IPS DF 6.9 (cell line): ENCODE measurements around the gene AMZ2.
"Not testable (repeated sequence)": the region's sequence is repeated elsewhere in the genome, so short reads cannot be mapped to it uniquely, and the experiment has no call there.

ENCODE experiments used
- DNase-seq: peaks from one replicate; pipeline ENCODE4 v3.0.0-alpha.2; 2013; ENCODE audit warnings: low read depth, low spot score
- H3K27ac ChIP-seq: one replicate; pipeline ENCODE4 v1.5.1; 2013; ENCODE audit warnings: low read length, control low read depth
- H3K27me3 ChIP-seq: 2 replicates; pipeline ENCODE4 v1.6.1; 2013; ENCODE audit warnings: mild to moderate bottlenecking, low read length; ENCODE audit not compliant: control insufficient read depth, insufficient read depth
- H3K36me3 ChIP-seq: 2 replicates; pipeline ENCODE4 v1.6.1; 2013; ENCODE audit warnings: low read length; ENCODE audit not compliant: control insufficient read depth, insufficient read depth
- H3K4me1 ChIP-seq: 2 replicates; pipeline ENCODE4 v1.6.1; 2013; ENCODE audit warnings: low read length; ENCODE audit not compliant: control insufficient read depth, insufficient read depth
- H3K4me3 ChIP-seq: 2 replicates; pipeline ENCODE4 v1.5.1; 2013; ENCODE audit warnings: mild to moderate bottlenecking, low read length
- H3K9me3 ChIP-seq: 2 replicates; pipeline ENCODE4 v1.6.1; 2013; ENCODE audit warnings: low read length, inconsistent platforms; ENCODE audit not compliant: control insufficient read depth, insufficient read depth
- WGBS: extraction: QIAGEN DNeasy Blood & Tissue Kit; methylation state at CpG from one replicate; pipeline ENCODE4 v1.1.7; 2013; ENCODE audit warnings: mixed read lengths, missing lambda C conversion rate; ENCODE audit not compliant: insufficient read length, insufficient coverage; 5-methylcytosine and 5-hydroxymethylcytosine counted together

AMZ2 gene

GRCh38 chr17:68263101-68263681 is 15.3 kb downstream of the AMZ2 start:
- no CpG with 5 or more reads among the region's 9 CpGs for WGBS

DNA sequence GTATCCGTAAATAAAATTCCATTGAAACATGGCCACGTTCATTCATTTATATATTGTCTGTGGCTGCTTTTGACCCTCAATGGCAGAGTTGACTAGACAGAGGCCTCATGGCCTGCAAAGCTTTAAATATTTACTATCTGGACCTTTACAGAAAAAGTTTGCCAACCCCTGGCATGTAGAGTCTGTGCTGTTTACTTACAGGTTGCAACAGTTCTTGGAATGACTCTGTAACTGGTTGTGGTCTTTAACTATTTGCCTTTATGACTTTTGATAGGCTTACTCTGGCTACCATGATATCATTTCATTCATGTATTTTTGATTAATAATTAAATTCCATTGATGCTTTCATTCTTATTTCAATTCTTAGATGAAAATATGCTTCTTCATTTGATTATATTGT is 18.0 kb downstream of the AMZ2 start:
- H3K4me1 ChIP-seq, H3K27me3 ChIP-seq, H3K4me3 ChIP-seq, H3K9me3 ChIP-seq, DNase-seq, H3K27ac ChIP-seq, H3K36me3 ChIP-seq: not testable (repeated sequence)
- WGBS: no CpG with 5 or more reads among the region's 2 CpGs

More at GRCh38 chr17:68263101-68263681, 15.3 kb downstream of the AMZ2 start:
- not testable (repeated sequence) for H3K4me3 ChIP-seq, H3K36me3 ChIP-seq, H3K4me1 ChIP-seq, DNase-seq, H3K9me3 ChIP-seq, H3K27ac ChIP-seq, H3K27me3 ChIP-seq

DNA sequence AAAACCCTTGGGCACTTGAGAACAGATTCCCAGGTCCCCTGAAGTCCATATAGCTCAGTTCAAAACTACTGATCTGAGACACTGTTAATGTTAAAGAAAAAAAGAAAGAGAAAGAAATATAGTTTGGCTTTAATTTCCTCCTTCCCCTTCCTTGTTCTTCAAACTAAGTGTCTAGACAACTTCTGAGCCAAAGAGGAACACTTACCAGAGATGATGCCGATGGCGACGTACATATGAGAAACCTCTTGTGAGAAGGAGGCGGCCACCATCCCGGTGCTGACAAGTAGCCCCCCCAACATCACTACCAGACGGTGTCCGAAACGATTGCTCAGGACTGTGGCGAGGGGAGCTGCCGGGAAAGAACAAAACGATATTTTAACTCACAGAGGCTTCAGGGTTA is 25.9 kb downstream of the AMZ2 start:
- no peak overlapping the region for H3K27ac ChIP-seq
- H3K36me3 ChIP-seq: no peaks in the 10 kb centered on the region
- WGBS: no CpG with 5 or more reads among the region's 11 CpGs
- no peak for DNase-seq
- H3K4me1 ChIP-seq: no peaks in the 10 kb centered on the region
- no peaks in the 10 kb centered on the region for H3K27me3 ChIP-seq
- no peaks in the 10 kb centered on the region for H3K9me3 ChIP-seq
- H3K4me3 ChIP-seq: no peak overlapping the region

- not testable (repeated sequence) for H3K27me3 ChIP-seq, H3K27ac ChIP-seq, H3K4me3 ChIP-seq, H3K4me1 ChIP-seq, H3K9me3 ChIP-seq, DNase-seq, H3K36me3 ChIP-seq
- WGBS: no CpG with 5 or more reads among the region's 3 CpGs
Observed at GRCh38 chr17:68276339-68276738, 28.5 kb downstream of the AMZ2 start.

- H3K4me1 ChIP-seq: no peaks in the 10 kb centered on the region
- no peak for DNase-seq
- H3K9me3 ChIP-seq: no peaks in the 10 kb centered on the region
- no peak overlapping the region for H3K4me3 ChIP-seq
- H3K36me3 ChIP-seq: no peaks in the 10 kb centered on the region; the same call in 1 of the 2 replicates
- no peaks in the 10 kb centered on the region for H3K27me3 ChIP-seq
- no CpG with 5 or more reads among the region's 5 CpGs for WGBS
- H3K27ac ChIP-seq: no peak overlapping the region
Observed at GRCh38 chr17:68277807-68278206, 30.0 kb downstream of the AMZ2 start.

GRCh38 chr17:68281965-68282364 is 34.1 kb downstream of the AMZ2 start:
- DNase-seq, H3K27ac ChIP-seq, H3K9me3 ChIP-seq, H3K4me3 ChIP-seq, H3K27me3 ChIP-seq, H3K4me1 ChIP-seq, H3K36me3 ChIP-seq: not testable (repeated sequence)
- WGBS: no CpG with 5 or more reads among the region's 6 CpGs

- H3K27me3 ChIP-seq: peaks cover 14% of the 10 kb centered on the region
- H3K27ac ChIP-seq: no peak overlapping the region
- no peaks in the 10 kb centered on the region for H3K9me3 ChIP-seq
- no peaks in the 10 kb centered on the region for H3K4me1 ChIP-seq
- H3K4me3 ChIP-seq: no peak overlapping the region
- H3K36me3 ChIP-seq: no peaks in the 10 kb centered on the region
- DNase-seq: no peak
- no CpG with 5 or more reads among the region's 5 CpGs for WGBS
Observed at GRCh38 chr17:68288375-68288774, 40.5 kb downstream of the AMZ2 start.

DNA sequence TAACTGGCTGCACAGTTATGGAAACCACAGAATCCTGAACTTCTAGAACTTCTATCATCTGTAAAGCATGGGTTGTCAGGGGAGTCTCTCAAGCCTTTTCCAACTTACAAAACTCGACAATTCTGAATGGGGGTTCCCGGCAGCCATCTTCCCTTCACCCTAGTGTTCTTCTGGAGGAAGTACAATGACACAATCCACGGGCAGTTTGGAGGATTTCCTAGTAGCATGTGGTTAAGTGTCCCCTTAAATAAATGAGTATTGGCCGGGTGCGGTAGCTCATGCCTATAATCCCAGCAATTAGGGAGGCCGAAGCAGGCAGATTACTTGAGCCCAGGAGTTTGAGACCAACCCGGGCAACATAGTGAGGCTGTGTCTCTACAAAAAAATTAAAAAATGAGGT is 41.0 kb downstream of the AMZ2 start:
- H3K27ac ChIP-seq: no peak overlapping the region
- no CpG with 5 or more reads among the region's 7 CpGs for WGBS
- no peaks in the 10 kb centered on the region for H3K9me3 ChIP-seq

DNA sequence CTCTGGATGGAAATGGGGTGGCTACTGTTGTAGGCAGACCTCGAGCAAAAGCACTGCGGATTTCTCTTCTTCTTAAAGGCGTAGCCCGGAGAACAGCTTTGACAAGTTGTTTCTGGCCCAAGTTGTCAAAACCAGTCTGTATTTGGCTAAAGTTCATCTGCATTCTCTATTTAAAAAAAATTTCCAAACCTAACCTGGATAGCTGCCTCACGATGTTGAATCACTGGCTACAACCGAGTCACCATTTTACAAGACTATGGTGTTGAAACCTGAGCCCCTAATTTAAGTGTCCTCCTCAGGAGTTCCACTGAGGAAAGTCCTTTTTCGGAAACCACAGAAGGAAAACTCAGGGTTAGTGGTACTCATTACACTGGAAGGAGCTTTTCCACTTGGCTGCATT is 41.6 kb downstream of the AMZ2 start:
- WGBS: no CpG with 5 or more reads among the region's 7 CpGs
- Histone ChIP-seq H3K4me3 (no peak overlapping the region), H3K27ac (no peak overlapping the region), H3K4me1 (peaks cover 5% of the 10 kb centered on the region; the same call in 1 of the 2 replicates), H3K9me3 (no peaks in the 10 kb centered on the region), H3K27me3 (peaks cover 14% of the 10 kb centered on the region), H3K36me3 (no peaks in the 10 kb centered on the region)
- no peak for DNase-seq

More for the DNA sequence above, 41.0 kb downstream of the AMZ2 start:
- no peak for DNase-seq
- Histone ChIP-seq H3K4me1 (peaks cover 2% of the 10 kb centered on the region; the same call in 1 of the 2 replicates), H3K27me3 (peaks cover 14% of the 10 kb centered on the region), H3K4me3 (no peak overlapping the region), H3K36me3 (no peaks in the 10 kb centered on the region)

DNA sequence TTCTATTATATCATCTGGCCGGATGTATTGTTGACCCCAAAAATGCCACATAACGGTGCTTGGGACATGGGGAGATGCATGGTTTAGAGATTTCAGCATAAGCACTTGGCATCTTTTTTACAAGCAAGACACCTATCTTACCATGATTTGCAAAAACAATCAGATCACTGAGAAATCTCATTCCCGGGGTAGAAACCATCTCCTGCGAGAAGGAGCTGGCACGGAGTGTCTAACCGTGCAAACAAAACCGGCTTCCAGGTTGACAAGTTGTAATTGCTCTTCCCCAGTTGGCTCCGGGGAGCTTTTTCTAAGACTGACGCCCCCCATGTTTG is 42.1 kb downstream of the AMZ2 start:
- no CpG with 5 or more reads among the region's 9 CpGs for WGBS

GRCh38 chr17:68290268-68290954 is 42.6 kb downstream of the AMZ2 start:
- H3K9me3 ChIP-seq: no peaks in the 10 kb centered on the region
- H3K36me3 ChIP-seq: no peaks in the 10 kb centered on the region
- peak overlapping the region; percentile 35; the same call in 1 of the 2 replicates for H3K4me3 ChIP-seq
- no peak for DNase-seq
- peaks cover 14% of the 10 kb centered on the region for H3K27me3 ChIP-seq
- no CpG with 5 or more reads among the region's 50 CpGs for WGBS
- H3K4me1 ChIP-seq: peaks cover 5% of the 10 kb centered on the region; the same call in 1 of the 2 replicates
- H3K27ac ChIP-seq: no peak overlapping the region

More for the DNA sequence above, 42.1 kb downstream of the AMZ2 start:
- Histone ChIP-seq H3K4me1 (peaks cover 5% of the 10 kb centered on the region; the same call in 1 of the 2 replicates), H3K9me3 (no peaks in the 10 kb centered on the region), H3K4me3 (no peak overlapping the region), H3K36me3 (no peaks in the 10 kb centered on the region), H3K27ac (no peak overlapping the region), H3K27me3 (peaks cover 14% of the 10 kb centered on the region)
- no peak for DNase-seq
